ENCODE measurements around the gene ATXN10.
A peak's percentile ranks its signal among the peaks of the same experiment; 100 is the strongest.

The ATXN10 gene

DNA sequence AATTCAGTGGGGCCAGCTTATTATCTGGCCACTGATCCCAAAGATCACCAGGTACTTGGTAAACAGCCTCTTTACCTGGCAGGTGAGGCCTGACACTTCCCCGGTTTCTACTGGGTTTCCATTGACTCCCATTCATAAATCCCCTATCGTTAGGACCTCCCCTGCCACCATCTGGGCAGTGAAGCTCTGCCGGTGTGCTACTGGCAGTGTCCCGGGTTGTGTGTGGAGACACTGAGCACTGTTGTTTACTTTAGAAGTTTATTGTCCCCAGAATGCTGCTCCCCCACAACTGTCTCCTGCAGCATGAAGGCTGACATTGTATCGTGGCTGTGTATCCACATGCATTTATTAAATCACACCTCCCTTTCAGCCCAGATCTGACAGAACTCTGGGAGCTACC, 162.6 kb downstream of the ATXN10 start:
- DNase-seq, result no peak

DNA sequence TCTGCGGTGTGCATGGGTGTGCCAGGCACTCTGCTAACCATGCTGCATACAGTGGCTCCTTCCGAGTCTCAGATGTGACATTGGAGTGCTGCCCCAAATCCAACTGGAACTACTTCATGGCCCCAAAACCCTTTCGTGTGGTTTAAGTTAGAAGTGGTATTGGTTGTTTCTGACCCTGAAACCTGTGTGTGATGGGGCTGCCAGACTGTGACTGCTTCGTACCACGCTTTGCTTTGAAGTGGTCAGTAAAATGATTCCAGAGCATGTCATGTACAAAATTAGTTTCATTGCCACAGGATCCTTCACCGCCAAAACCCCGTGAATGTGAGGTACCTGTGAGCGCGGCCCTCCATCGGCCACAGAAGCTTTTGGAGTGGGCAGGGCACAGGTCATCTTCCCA, 163.2 kb downstream of the ATXN10 start:
- DNase-seq, result no peak

DNA sequence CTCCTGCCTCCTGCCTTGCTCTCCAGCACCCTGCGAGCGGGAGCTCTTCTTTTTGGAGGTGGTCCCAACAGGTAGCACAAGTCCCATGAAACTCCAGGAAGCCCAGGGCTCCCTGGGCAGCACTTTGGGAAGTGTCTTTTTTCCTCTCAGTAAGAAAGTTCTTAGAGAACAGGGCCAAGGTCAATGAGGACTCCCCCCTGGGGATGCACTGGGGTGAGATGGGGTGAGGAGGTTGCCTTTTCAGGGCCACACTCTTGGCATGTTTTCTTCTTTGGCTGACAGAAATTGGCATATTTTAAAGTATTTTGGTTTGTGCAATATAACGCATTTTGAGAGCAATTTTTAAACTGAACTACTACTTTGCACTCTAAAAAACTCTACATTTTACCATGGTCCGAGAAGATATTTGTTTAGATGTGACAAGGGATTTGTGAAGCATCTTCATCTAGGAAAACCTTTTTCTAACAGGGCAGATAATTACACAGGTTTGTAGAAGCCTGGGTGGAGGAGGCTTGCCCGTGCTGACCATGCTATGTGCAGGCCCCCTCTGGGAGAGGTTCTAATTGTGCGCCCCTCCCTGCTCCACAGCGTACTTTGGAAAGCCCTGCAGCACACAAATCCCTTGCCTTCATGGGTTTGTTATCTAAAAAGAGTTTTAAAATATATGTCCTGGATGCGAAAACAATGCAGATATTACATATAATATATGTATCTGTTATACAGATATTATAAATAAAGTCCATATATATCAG, 165.0 kb downstream of the ATXN10 start:
- no peak for DNase-seq

- no peak for DNase-seq
Measured at GRCh38 chr22:45837508-45837907, 165.9 kb downstream of the ATXN10 start.

DNA sequence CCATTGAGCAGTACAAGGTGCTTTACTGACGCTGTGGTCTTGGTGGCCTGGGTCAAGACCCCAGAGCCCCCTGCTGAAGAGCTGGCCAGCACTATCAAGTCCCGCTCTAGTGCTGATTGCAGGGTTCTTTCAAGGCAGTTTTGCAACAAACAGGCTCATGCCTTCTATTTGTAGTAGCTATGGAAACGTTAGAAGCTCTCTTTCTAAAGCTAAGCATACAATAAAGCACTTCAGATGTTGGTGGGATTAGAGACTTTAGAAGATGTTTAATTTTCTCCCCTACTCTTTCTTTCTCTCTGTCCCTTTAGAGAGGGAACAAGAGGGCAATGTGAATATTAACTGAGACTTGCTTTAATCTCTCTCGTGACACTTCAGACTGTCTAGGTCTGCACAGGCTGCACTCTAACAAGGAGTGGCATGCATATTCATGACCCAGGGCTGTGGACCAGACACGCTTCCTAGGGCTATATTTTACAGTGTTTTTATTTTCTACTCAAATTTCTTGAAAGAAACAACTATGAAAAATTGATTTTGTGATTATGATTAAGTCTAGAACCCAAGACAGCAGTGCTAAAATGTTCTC, 166.8 kb downstream of the ATXN10 start:
- DNase-seq, result no peak

DNA sequence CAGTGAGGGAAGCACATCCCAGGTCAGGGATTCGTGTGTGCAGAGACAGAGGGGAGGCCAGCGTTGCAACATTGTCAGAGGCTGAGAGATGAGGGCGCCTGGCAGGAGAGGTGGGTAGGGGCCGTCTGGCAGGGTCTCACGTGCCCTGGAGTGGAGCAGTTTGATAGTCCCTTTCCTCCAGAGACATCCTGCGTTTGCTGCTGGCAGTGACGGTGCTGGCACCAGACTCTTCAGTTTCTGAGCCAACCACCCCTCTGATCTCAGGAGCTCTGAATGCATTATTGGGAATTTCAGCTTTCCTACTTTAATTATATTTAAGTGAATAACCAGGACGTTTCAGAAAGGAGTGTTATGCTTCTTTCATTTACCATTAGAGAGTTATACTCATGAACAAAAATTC, 168.8 kb downstream of the ATXN10 start:
- DNase-seq, result no peak

GRCh38 chr22:45842291-45842991, 170.8 kb downstream of the ATXN10 start:
- DNase-seq, result no peak

DNA sequence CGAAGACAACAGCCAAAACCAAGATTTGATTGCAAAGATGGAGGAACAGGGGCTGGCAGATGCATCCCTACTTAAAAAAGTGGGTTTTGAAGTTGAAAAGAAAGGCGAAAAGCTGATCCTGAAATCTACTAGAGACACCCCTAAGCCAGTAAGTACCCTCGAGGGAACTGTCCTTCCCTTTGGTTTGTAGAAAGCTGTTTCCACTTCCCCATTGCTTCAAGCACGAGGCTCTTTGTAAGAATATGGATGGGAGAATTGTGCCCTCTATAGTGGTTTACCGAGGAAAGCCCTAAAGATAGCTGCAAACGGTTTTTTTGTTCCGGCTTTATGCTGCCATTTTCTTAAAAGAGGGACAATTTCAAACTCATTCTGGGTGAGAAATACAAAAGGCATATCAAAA, 171.4 kb downstream of the ATXN10 start:
- no peak for DNase-seq

GRCh38 chr22:45843986-45844385, 172.4 kb downstream of the ATXN10 start:
- DNase-seq, result no peak

GRCh38 chr22:45845076-45845487, 173.4 kb downstream of the ATXN10 start:
- DNase-seq, result no peak

- no peak for DNase-seq
Measured at GRCh38 chr22:45846952-45847351, 175.3 kb downstream of the ATXN10 start.

- DNase-seq, result no peak
Measured at GRCh38 chr22:45848904-45849303, 177.3 kb downstream of the ATXN10 start.

- no peak for DNase-seq
Measured at GRCh38 chr22:45852826-45853225, 181.2 kb downstream of the ATXN10 start.

GRCh38 chr22:45855961-45856360, 184.3 kb downstream of the ATXN10 start:
- DNase-seq, result no peak

GRCh38 chr22:45857519-45857918, 185.9 kb downstream of the ATXN10 start:
- no peak for DNase-seq

GRCh38 chr22:45859231-45860161, 187.9 kb downstream of the ATXN10 start:
- no peak for DNase-seq

DNA sequence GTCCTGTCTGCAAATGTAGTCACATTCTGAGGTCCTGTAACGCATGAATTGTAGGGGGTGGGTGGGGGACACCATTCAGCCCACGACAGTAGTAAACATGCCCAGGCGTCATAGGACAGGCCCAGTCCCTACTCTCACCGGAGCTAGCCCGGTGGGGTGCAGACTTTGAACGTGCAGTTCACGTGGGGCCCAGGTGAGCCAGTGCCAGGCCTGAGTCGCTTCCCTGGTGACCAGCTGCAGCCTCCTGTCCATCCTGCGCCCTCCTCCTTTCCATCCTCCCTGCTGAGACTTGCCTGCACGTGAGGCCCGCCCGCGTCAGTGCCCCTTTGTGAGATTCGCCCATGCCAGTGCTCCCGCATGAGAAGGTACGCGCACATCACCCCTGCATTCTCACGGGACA, 188.6 kb downstream of the ATXN10 start:
- no peak for DNase-seq

DNA sequence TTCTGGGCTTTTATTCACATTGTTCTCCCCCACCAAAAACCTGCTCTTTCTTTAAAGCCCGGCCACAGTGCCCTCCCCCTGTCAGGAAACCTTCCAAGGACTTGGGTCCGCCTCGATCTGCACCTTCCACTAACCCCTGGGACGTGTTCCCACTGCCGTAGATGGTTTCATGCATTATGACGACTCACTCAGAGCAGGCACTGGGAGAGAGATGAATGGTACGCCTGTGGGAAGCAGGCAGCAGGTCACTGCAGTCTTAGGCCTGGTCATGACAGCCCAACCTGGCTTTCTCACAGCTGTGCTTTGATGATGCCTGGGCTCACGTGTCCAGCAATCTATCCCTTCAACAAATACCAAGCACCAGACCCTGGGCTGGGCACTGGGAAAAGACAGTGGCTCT, 189.6 kb downstream of the ATXN10 start:
- no peak for DNase-seq

DNA sequence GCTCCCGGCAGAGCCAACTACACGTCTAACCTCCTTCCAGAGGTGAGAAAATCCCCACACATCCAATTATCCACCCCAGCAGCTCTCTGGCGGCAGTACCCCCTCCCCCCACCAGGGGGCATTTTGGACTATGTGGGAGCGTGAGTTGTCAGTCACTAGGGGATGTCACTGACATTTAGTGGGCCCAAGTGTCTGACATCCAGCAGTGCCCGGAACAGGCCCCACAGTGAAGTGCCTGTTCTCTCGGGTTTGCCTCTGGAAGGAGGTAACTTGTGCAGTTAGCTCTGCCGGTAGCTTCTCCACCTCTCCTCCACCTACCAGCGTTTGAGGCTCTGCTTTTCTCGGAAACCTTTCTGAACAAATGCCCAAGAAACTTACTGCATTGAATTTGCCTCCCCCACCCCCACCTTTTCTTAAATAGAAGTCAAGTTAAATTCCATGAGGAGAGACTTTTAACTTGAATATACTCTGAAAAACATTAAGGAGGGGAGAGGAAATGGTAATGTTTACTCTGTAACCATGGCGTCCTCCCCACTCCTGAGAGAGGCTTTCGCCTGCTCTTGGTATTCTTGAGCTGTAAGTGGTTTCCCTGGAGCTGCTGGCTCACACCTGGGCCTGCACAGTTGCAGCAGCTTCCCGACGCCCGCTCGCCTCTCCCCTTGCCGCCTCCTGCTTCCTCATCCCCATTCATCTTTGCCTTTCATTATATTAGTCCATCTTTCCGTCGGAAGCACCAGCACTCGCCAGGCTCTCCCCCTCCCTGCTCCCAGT, 192.5 kb downstream of the ATXN10 start:
- peak; percentile 24 for DNase-seq

DNA sequence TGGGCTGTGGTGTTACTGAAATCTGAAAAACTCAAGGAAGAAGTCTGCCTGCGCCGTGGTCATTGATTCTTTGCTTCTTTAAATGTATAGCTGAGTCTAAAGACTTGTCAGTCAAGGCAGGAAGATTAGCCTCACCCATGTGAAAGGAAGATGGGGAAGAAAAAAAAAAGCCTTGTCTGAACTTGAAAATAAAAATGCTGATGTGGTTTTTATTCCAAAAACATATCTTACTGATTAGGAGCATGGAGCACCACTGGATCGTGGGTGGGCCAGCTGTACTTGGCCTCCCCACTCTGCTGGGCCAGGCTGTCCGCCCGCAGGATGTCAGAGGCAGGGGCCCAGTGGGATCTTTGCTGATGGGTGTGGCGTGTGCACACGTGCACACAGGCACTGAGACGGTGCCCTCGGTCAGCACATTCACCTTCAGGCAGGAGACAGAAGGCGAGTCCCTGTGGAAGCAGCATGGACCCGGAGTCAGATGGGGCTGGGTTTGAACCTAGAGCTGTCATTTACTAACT, 193.4 kb downstream of the ATXN10 start:
- no peak for DNase-seq

DNA sequence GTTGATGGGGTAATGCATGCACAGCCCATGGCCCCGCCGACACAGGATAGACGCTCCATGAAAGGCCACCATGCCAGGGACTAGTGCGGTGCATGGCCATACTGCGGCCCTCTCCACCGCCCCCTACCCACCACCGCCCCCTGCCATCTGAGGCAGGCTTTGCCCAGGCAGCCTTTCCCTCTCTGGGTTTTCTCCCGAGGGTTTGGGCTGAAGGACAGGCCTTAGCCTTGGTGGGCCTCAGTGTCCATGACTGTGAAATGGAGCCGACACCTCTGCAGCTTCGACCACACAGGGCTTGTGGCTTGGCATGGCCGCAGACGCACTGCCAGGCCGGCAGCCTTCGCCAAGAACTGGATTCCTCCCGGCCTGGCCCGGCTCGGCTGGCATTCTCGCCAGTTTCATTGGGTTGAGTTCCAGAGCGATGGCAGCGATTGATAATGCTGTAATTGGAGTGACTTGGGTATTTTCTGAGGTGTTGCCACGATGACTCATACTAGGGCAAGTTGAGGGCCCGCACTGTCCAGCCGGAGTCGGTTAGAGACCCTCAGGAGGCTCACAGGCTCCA, 194.0 kb downstream of the ATXN10 start:
- no peak for DNase-seq
